ENCODE measurements around the gene TSPAN2.
"Not testable (repeated sequence)": the region's sequence is repeated elsewhere in the genome, so short reads cannot be mapped to it uniquely, and the experiment has no call there.

The TSPAN2 gene

DNA sequence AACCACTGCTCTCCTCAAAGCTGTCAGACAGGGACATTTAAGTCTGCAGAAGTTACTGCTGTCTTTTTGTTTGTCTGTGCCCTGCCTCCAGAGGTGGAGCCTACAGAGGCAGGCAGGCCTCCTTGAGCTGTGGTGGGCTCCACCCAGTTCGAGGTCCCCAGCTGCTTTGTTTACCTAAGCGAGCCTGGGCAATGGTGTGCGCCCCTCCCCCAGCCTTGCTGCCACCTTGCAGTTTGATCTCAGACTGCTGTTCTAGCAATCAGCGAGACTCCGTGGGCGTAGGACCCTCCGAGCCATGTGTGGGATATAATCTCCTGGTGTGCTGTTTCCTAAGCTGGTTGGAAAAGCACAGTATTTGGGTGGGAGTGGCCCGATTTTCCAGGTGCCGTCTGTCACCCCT lies 69.8 kb downstream of the TSPAN2 start:
- H3K4me3 ChIP-seq (ENCODE audit: low read length); H3K4me1 ChIP-seq (ENCODE audit: insufficient read depth, low read length); H3K27ac ChIP-seq (ENCODE audit: low read length); H3K9me3 ChIP-seq (ENCODE audit: insufficient read depth, low read depth, low read length); H3K27me3 ChIP-seq (ENCODE audit: insufficient read depth, low read length); H3K36me3 ChIP-seq (ENCODE audit: insufficient read depth, low read depth, low read length); H3K9ac ChIP-seq (ENCODE audit: low read depth, low read length): not testable (repeated sequence)

- no peaks in the 10 kb centered on the region for H3K9me3 ChIP-seq (ENCODE audit: insufficient read depth, low read depth, low read length)
- H3K36me3 ChIP-seq (ENCODE audit: insufficient read depth, low read depth, low read length) = no peaks in the 10 kb centered on the region
- H3K9ac ChIP-seq (ENCODE audit: low read depth, low read length) = no peak overlapping the region
- no peaks in the 10 kb centered on the region for H3K27me3 ChIP-seq (ENCODE audit: insufficient read depth, low read length)
- H3K27ac ChIP-seq (ENCODE audit: low read length) = no peak overlapping the region
- no peaks in the 10 kb centered on the region for H3K4me1 ChIP-seq (ENCODE audit: insufficient read depth, low read length)
- H3K4me3 ChIP-seq (ENCODE audit: low read length) = no peak overlapping the region
Observed at GRCh38 chr1:115013792-115014191, 75.5 kb downstream of the TSPAN2 start.

DNA sequence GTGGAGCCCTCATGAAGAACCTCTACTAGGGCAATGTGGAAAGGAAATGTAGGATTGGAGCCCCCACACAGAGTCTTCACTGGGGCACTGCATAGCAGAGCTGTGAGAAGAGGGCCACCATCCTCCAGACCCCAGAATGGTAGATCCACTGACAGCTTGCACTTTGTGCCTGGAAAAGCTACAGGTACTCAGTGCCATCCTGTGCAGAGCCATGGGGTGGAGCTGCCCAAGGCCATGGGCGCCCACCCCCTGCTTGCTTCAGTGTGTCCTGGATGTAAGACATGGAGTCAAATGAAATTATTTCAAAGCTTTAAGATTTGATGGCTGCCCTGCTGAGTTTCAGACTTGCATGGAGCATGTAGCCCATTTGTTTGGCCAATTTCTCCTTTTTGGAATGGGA lies 76.9 kb downstream of the TSPAN2 start:
- Histone ChIP-seq H3K27me3 (ENCODE audit: insufficient read depth, low read length) (no peaks in the 10 kb centered on the region), H3K27ac (ENCODE audit: low read length) (no peak overlapping the region), H3K4me1 (ENCODE audit: insufficient read depth, low read length) (no peaks in the 10 kb centered on the region), H3K4me3 (ENCODE audit: low read length) (no peak overlapping the region), H3K36me3 (ENCODE audit: insufficient read depth, low read depth, low read length) (no peaks in the 10 kb centered on the region), H3K9me3 (ENCODE audit: insufficient read depth, low read depth, low read length) (no peaks in the 10 kb centered on the region), H3K9ac (ENCODE audit: low read depth, low read length) (no peak overlapping the region)

- Histone ChIP-seq H3K27me3 (ENCODE audit: insufficient read depth, low read length) (no peaks in the 10 kb centered on the region), H3K36me3 (ENCODE audit: insufficient read depth, low read depth, low read length) (no peaks in the 10 kb centered on the region), H3K4me3 (ENCODE audit: low read length) (no peak overlapping the region)
Observed at GRCh38 chr1:115012006-115012405, 77.3 kb downstream of the TSPAN2 start.

DNA sequence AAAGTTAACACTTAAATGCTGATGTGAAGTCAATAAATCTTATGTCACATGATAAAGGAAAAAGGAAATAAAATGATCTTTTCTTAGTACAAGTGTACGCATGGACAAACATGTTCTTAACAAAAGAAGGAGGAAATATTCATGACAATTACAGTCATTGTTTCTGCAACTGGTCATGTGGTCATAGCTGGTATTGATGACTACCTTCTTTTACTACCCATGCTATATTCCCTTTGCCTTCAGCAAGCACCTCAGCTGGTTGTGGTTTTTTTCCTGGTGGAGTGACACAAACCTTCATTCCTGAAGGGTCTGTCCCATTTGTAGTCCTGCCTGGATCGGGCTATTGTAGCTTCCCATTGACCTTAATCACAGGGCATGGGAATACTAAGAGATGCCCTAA lies 83.1 kb downstream of the TSPAN2 start:
- Histone ChIP-seq H3K27ac (ENCODE audit: low read length) (no peak overlapping the region), H3K27me3 (ENCODE audit: insufficient read depth, low read length) (no peaks in the 10 kb centered on the region), H3K4me3 (ENCODE audit: low read length) (no peak overlapping the region), H3K36me3 (ENCODE audit: insufficient read depth, low read depth, low read length) (no peaks in the 10 kb centered on the region), H3K9ac (ENCODE audit: low read depth, low read length) (no peak overlapping the region), H3K4me1 (ENCODE audit: insufficient read depth, low read length) (no peaks in the 10 kb centered on the region), H3K9me3 (ENCODE audit: insufficient read depth, low read depth, low read length) (no peaks in the 10 kb centered on the region)

More at GRCh38 chr1:115012006-115012405, 77.3 kb downstream of the TSPAN2 start:
- no peak overlapping the region for H3K9ac ChIP-seq (ENCODE audit: low read depth, low read length)
- H3K27ac ChIP-seq (ENCODE audit: low read length) = no peak overlapping the region
- H3K9me3 ChIP-seq (ENCODE audit: insufficient read depth, low read depth, low read length) = no peaks in the 10 kb centered on the region
- no peaks in the 10 kb centered on the region for H3K4me1 ChIP-seq (ENCODE audit: insufficient read depth, low read length)

Data from iPS-20b (cell line).